Mesenchymal stem cell (in vitro differentiated cells and primary cell): ENCODE data around the gene KLHL25.
"Not testable (repeated sequence)": the region's sequence is repeated elsewhere in the genome, so short reads cannot be mapped to it uniquely, and the experiment has no call there.

Experiments
- DNase-seq: peaks from one replicate; pipeline ENCODE4 v3.0.0-alpha.2; 2013
- H2AFZ ChIP-seq: one replicate; pipeline ENCODE4 v1.6.1; 2013; ENCODE audit warnings: low read depth, mild to moderate bottlenecking, control low read depth, inconsistent platforms, low read length, moderate library complexity
- H2AK5ac ChIP-seq: 2 replicates; pipeline ENCODE4 v1.6.1; 2013; ENCODE audit warnings: low read length, moderate library complexity, mild to moderate bottlenecking, inconsistent platforms; ENCODE audit not compliant: severe bottlenecking
- H2BK120ac ChIP-seq: one replicate; pipeline ENCODE4 v1.6.1; 2013; ENCODE audit warnings: low read depth, mild to moderate bottlenecking, inconsistent platforms, low read length, moderate library complexity
- H2BK12ac ChIP-seq, 2 experiments: one replicate each; pipeline ENCODE4 v1.6.1; 2013; ENCODE audit warnings: inconsistent platforms in 2 of 2, low read length in 2 of 2, mild to moderate bottlenecking in 2 of 2, moderate library complexity in 2 of 2, control low read depth in 1 of 2
- H2BK15ac ChIP-seq: one replicate; pipeline ENCODE4 v1.6.1; 2013; ENCODE audit warnings: mild to moderate bottlenecking, low read depth, inconsistent platforms; ENCODE audit not compliant: poor library complexity, severe bottlenecking
- H2BK5ac ChIP-seq: 2 replicates; pipeline ENCODE4 v1.6.1; 2013; ENCODE audit warnings: low read depth, mild to moderate bottlenecking, low read length, control low read depth, inconsistent platforms; ENCODE audit not compliant: poor library complexity, severe bottlenecking
- H3K14ac ChIP-seq, 2 experiments: one replicate each; pipeline ENCODE4 v1.6.1; 2013; ENCODE audit warnings: inconsistent platforms in 2 of 2, low read length in 2 of 2, control low read depth in 1 of 2, mild to moderate bottlenecking in 1 of 2, moderate library complexity in 1 of 2
- H3K18ac ChIP-seq, 2 experiments: one replicate each; pipeline ENCODE4 v1.6.1; 2013; ENCODE audit warnings: inconsistent platforms in 2 of 2, low read length in 2 of 2, control low read depth in 1 of 2, low read depth in 1 of 2, mild to moderate bottlenecking in 1 of 2
- H3K23ac ChIP-seq, 2 experiments: one replicate each; pipeline ENCODE4 v1.6.1; 2013; ENCODE audit warnings: inconsistent platforms in 2 of 2, low read length in 2 of 2, mild to moderate bottlenecking in 2 of 2, moderate library complexity in 2 of 2, control low read depth in 1 of 2
- H3K27ac ChIP-seq: 2 replicates; pipeline ENCODE4 v1.5.1; 2013; ENCODE audit warnings: mild to moderate bottlenecking, moderate library complexity, low read length, control low read depth, inconsistent platforms; ENCODE audit not compliant: poor library complexity, severe bottlenecking
- H3K27me3 ChIP-seq, 2 experiments: 2 replicates each; pipeline versions ENCODE4 v1.6.1 to v1.7.0; 2013; ENCODE audit warnings: low read length in 2 of 2, mild to moderate bottlenecking in 2 of 2, moderate library complexity in 2 of 2, control low read depth in 1 of 2, inconsistent platforms in 1 of 2; ENCODE audit not compliant: control insufficient read depth in 1 of 2, insufficient read depth in 1 of 2
- H3K36me3 ChIP-seq, 2 experiments: 2 replicates each; pipeline versions ENCODE4 v1.6.1 to v1.7.0; 2013; ENCODE audit warnings: low read length in 2 of 2, control low read depth in 1 of 2, inconsistent platforms in 1 of 2, low read depth in 1 of 2, mild to moderate bottlenecking in 1 of 2; ENCODE audit not compliant: insufficient read depth in 2 of 2, control insufficient read depth in 1 of 2
- H3K4ac ChIP-seq, 2 experiments: one replicate each; pipeline ENCODE4 v1.6.1; 2013; ENCODE audit warnings: inconsistent platforms in 2 of 2, low read length in 2 of 2, mild to moderate bottlenecking in 2 of 2, moderate library complexity in 2 of 2, control low read depth in 1 of 2, low read depth in 1 of 2
- H3K4me1 ChIP-seq: 2 replicates; pipeline ENCODE4 v1.6.1; 2013; ENCODE audit warnings: low read depth, low read length, control low read depth; ENCODE audit not compliant: control insufficient read depth, insufficient read depth
- H3K4me2 ChIP-seq: 2 replicates; pipeline ENCODE4 v1.6.1; 2013; ENCODE audit warnings: low read length, mild to moderate bottlenecking, inconsistent platforms; ENCODE audit not compliant: poor library complexity, severe bottlenecking
- H3K4me3 ChIP-seq, 2 experiments: 2 replicates each; pipeline versions ENCODE4 v1.5.1 to v1.7.0; 2013; ENCODE audit warnings: low read length in 2 of 2, mild to moderate bottlenecking in 2 of 2, control low read depth in 1 of 2, low read depth in 1 of 2; ENCODE audit not compliant: insufficient read depth in 1 of 2
- H3K79me1 ChIP-seq: replicated peaks from 2 replicates; pipeline ENCODE4 v1.6.1; 2013; ENCODE audit warnings: mild to moderate bottlenecking, control low read depth, low read length, inconsistent platforms; ENCODE audit not compliant: poor library complexity, severe bottlenecking
- H3K9ac ChIP-seq: 2 replicates; pipeline ENCODE4 v1.7.0; 2013; ENCODE audit warnings: mild to moderate bottlenecking, low read length, moderate library complexity
- H3K9me3 ChIP-seq: 2 replicates; pipeline ENCODE4 v1.7.0; 2013; ENCODE audit warnings: mild to moderate bottlenecking, low read length; ENCODE audit not compliant: control insufficient read depth
- H4K8ac ChIP-seq: one replicate; pipeline ENCODE4 v1.6.1; 2013; ENCODE audit warnings: inconsistent platforms, mild to moderate bottlenecking, low read length, moderate library complexity
- H4K91ac ChIP-seq: one replicate; pipeline ENCODE4 v1.6.1; 2013; ENCODE audit warnings: mild to moderate bottlenecking, low read length, inconsistent platforms
- WGBS: methylation state at CpG from one replicate; pipeline ENCODE4 v1.1.7; 2013; ENCODE audit warnings: mixed read lengths; 5-methylcytosine and 5-hydroxymethylcytosine counted together

Gene KLHL25

DNA sequence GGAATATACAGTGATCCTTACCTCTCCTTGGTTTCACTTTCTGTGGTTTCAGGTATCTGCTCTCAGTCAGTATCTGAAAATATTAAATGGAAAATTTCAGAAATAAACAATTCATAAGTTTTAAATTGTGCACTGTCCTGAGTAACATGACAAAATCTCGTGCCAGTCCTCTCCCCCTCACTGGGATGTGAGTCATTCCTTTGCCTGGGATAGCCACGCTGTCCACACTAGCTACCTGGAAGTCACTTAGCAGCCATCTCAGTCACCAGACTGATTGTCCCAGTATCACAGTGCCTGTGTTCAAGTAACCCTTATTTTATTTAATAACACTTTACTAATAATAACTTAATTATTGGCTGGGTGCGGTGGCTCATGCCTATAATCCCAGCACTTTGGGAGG is 15.3 kb upstream of the KLHL25 start:
- H4K91ac ChIP-seq, result no peak overlapping the region
- H3K23ac ChIP-seq, result no peak overlapping the region
- H3K9ac ChIP-seq, result no peak overlapping the region
- H3K36me3 ChIP-seq, result no peaks in the 10 kb centered on the region
- no peak overlapping the region for H2AFZ ChIP-seq
- H3K14ac ChIP-seq, result no peak overlapping the region
- no peaks in the 10 kb centered on the region for H3K27me3 ChIP-seq
- peaks cover 1% of the 10 kb centered on the region for H3K4me1 ChIP-seq
- H2BK5ac ChIP-seq, result no peak overlapping the region
- no peak for DNase-seq
- no peaks in the 10 kb centered on the region for H3K79me1 ChIP-seq
- H2BK120ac ChIP-seq, result no peak overlapping the region
- no peak overlapping the region for H3K27ac ChIP-seq
- H2BK12ac ChIP-seq, result no peak overlapping the region
- H3K4me3 ChIP-seq, result no peak overlapping the region
- no peak overlapping the region for H3K18ac ChIP-seq
- no peak overlapping the region for H4K8ac ChIP-seq
- no peaks in the 10 kb centered on the region for H3K9me3 ChIP-seq
- no peak overlapping the region for H2AK5ac ChIP-seq
- H3K4ac ChIP-seq, result no peak overlapping the region
- H3K4me2 ChIP-seq, result no peak overlapping the region
- WGBS, result 70% methylated on average over 3 of the region's 3 CpGs
- H2BK15ac ChIP-seq, result no peak overlapping the region

DNA sequence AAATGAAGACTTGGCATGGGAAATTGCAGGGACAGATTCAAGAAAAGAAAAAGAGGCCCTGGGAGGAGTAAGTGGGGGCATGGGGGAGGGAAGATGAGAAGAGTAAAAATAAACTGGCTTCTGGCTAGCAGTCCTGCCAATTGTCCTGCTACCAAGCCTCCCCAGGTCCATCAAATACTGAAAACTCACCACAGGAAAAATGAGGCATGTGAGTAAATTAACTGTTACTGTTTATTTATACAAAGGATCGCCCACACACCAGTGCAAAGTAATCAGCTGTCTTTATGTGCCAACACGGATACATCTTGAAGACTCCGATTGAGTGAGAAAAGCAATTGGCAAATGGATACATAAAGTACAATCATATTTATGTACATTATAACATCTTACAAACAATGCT is 10.7 kb upstream of the KLHL25 start:
- Histone ChIP-seq H4K91ac (no peak overlapping the region), H2BK5ac (no peak overlapping the region), H3K36me3 (no peaks in the 10 kb centered on the region), H2BK120ac (no peak overlapping the region), H3K9ac (no peak overlapping the region), H4K8ac (no peak overlapping the region), H3K79me1 (no peaks in the 10 kb centered on the region), H3K27ac (no peak overlapping the region), H2BK15ac (no peak overlapping the region), H3K9me3 (no peaks in the 10 kb centered on the region), H3K18ac (no peak overlapping the region), H2AFZ (no peak overlapping the region), H2BK12ac (no peak overlapping the region), H2AK5ac (no peak overlapping the region), H3K4ac (no peak overlapping the region), H3K4me2 (no peak overlapping the region), H3K4me3 (no peak overlapping the region), H3K4me1 (peaks cover 3% of the 10 kb centered on the region), H3K23ac (no peak overlapping the region), H3K27me3 (no peaks in the 10 kb centered on the region), H3K14ac (no peak overlapping the region)
- no CpG with 5 or more reads among the region's 3 CpGs for WGBS
- no peak for DNase-seq

DNA sequence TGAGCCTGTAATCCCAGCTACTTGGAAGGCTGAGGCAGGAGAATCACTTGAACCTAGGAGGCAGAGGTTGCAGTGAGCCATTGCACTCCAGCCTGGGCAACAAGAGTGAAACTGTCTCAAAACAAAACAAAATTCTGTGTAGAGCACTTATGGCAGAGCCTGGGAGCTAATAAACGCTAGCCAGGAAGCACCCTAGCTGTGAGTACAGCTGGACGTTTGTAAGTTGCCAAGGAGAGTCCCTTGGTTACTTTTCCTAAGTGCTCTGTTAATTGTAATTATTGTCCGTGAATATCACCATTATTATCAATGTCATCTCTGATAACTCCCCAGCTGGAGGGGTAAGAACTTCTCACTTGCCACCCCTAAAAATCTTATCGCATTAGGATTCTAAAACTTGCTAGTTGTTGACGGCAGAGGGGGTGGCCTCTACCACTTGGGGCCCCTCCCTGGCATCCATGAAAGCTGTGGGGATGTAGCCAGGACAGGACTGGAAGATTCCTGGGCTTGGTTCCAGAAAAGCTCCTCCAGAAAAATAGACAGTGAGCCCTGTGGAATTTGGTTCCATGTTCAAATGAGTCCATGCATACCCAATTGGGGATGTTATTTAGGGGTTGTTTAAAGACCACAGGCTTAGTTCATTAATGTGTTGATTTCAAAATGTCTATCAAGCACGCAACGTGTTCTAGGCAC is 9.9 kb upstream of the KLHL25 start:
- H3K27me3 ChIP-seq, result no peaks in the 10 kb centered on the region
- no peak overlapping the region for H2BK12ac ChIP-seq
- no peaks in the 10 kb centered on the region for H3K9me3 ChIP-seq
- H3K79me1 ChIP-seq, result no peaks in the 10 kb centered on the region
- H3K4me2 ChIP-seq, result no peak overlapping the region
- WGBS, result 79% methylated on average over 6 of the region's 7 CpGs
- H2BK120ac ChIP-seq, result no peak overlapping the region
- no peak overlapping the region for H2AK5ac ChIP-seq
- DNase-seq, result no peak
- H3K36me3 ChIP-seq, result no peaks in the 10 kb centered on the region
- no peak overlapping the region for H3K4me3 ChIP-seq
- no peak overlapping the region for H3K23ac ChIP-seq
- H3K9ac ChIP-seq, result no peak overlapping the region
- H2BK5ac ChIP-seq, result no peak overlapping the region
- H4K8ac ChIP-seq, result no peak overlapping the region
- H3K18ac ChIP-seq, result no peak overlapping the region
- no peak overlapping the region for H3K4ac ChIP-seq
- H3K27ac ChIP-seq, result no peak overlapping the region
- H3K14ac ChIP-seq, result no peak overlapping the region
- H3K4me1 ChIP-seq, result peaks cover 3% of the 10 kb centered on the region
- no peak overlapping the region for H2AFZ ChIP-seq
- no peak overlapping the region for H4K91ac ChIP-seq
- no peak overlapping the region for H2BK15ac ChIP-seq

DNA sequence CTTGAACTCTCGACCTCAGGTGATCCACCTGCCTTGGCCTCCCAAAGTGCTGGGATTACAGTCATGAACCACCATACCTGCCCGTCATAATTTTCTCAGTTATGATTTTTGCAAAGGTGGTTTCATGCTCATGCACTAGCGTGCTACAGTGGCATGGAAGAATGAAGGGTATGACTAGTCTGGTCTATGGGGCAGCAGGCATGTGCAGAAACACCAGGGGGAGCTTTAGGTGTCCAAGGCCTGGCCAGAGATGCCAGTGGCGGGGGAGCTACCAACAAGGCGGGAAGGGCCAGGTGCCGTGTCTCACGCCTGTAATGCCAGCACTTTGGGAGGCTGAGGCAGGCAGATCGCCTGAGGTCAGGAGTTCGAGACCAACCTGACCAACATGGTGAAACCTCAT is 7.9 kb upstream of the KLHL25 start:
- H3K9me3 ChIP-seq, H3K4me2 ChIP-seq, H3K9ac ChIP-seq, H2BK5ac ChIP-seq, H3K4ac ChIP-seq, H3K4me1 ChIP-seq, H2BK12ac ChIP-seq, H2BK15ac ChIP-seq, H3K79me1 ChIP-seq, H3K27ac ChIP-seq, H2BK120ac ChIP-seq, H3K4me3 ChIP-seq, H3K14ac ChIP-seq, H3K36me3 ChIP-seq, H2AFZ ChIP-seq, H3K18ac ChIP-seq, H3K23ac ChIP-seq, H2AK5ac ChIP-seq, DNase-seq, H4K8ac ChIP-seq, H4K91ac ChIP-seq: not testable (repeated sequence)
- H3K27me3 ChIP-seq, result peaks cover 0 to 11% of the 10 kb centered on the region in 2 experiments
- 98% methylated on average over 8 of the region's 9 CpGs for WGBS
